GM18951 (cell line): ENCODE results near the gene NAA80.
"Not testable (repeated sequence)": the region's sequence is repeated elsewhere in the genome, so short reads cannot be mapped to it uniquely, and the experiment has no call there.

ENCODE experiments used
- POLR2A ChIP-seq: IDR thresholded peaks from 4 replicates; pipeline ENCODE4 v1.6.1; 2011; ENCODE audit warnings: mild to moderate bottlenecking; ENCODE audit not compliant: insufficient read length, insufficient read depth; ENCODE audit errors: extremely low read depth
- in situ Hi-C: fragments of 300-500 bp; cut with MboI; formaldehyde crosslinking; loops from one replicate; pipeline ENCODE4 v1.12.0; 2022; ENCODE audit warnings: low sequenced_read_pairs, mixed read lengths, inconsistent platforms; ENCODE audit not compliant: unreplicated experiment

NAA80 gene

DNA sequence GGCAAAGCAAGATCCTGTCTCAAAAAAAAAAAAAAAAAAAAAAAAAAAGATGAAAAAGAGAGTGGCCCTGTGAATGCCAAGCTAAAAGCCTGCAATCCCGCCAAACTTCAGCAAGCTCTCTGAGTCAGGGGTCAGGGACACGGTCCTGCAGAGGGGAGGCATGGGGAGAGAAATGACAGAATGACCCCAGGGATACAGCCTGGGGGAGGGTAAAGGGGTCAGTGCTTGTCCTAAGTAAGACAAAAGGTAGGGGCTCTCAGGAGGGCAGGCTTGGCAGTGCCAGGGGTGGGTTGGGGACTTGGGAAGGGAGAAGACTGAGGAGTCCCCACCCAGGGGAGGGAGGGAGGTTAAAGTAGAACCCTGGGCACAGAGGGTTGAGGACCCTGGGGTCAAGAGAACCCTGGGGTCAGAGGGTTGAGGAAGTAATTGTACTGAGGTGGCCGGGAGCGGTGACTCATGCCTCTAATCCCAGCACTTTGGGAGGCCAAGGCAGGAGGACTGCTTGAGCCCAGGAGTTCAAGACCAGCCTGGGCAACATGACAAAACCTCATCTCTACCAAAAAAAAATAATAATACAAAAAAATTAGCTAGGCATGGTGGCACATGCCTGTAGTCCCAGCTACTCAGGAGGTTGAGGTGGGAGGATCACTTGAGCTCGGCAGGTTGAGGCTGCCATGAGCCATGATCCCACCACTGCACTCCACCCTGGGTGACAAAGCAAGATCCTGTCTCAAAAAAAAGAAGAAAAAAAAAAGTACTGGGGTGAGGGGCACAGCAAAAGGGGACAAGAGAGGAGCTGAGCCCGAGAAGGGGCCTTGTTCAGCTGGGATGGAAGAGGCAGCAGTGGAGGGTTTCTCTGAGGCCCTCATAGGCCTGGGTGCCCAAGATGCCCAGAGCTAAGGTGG is 35.5 kb downstream of the NAA80 start:
- TF ChIP-seq POLR2A, result no peak
- in situ Hi-C loops, result no loop called here

DNA sequence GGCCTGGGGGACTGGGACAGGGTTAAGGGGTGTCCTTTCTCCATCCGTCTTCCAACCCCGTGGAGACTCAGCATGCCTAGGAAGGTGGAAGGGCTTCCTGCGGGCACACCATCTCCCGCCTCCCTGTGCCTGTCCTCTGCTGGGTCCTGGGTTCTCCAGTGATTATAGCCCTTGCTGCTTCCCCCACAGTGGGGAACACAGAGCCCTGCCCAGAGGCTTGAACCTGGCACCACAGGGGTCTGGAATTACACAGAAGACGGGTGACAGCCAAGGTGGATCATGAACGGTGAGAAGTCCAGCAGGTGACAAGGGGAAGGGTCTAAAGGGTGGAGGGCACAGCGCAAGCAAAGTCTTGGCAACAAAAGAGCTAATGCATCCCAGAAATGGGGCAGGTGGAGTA is 36.4 kb downstream of the NAA80 start:
- no peak for TF ChIP-seq POLR2A
- in situ Hi-C loops, result no loop called here

DNA sequence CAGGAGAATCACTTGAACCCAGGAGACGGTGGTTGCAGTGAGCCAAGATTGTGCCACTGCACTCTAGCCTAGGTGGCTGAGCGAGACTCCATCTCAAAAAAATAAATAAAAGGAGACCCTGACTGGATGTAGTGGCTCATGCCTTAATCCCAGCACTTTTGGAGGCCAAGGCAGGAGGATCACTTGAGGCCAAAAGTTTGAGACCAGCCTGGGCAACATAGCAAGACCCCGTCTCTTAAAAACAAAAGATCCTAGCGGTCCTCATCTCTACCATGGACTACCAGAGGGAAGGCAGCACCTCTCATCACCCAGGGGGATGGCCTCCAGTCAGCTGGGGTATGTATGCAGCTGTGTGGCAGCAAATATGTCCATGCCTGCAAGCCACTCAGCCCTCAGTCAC is 37.0 kb downstream of the NAA80 start:
- in situ Hi-C loops, result not testable (repeated sequence)

DNA sequence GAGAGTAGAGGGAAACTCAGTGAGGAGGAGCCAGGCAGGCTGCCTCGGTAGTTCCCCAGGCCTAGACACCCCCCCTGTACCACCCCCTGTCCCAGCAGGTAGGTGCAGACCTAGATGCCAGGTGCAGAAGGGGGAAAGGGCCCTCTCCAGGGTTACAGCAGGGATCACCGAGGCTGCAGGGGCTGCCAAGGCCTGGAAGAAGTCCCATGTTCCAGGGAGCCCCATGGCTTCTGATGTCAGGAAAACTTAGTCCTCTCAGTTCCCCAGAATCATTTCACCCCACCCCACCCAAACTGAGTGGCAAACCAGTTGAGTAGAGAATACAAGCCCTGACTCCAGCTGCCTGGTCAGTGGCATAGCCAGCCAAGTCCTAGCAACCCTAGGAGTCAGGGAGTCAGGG is 37.7 kb downstream of the NAA80 start:
- in situ Hi-C loops, result no loop called here
- no peak for TF ChIP-seq POLR2A

DNA sequence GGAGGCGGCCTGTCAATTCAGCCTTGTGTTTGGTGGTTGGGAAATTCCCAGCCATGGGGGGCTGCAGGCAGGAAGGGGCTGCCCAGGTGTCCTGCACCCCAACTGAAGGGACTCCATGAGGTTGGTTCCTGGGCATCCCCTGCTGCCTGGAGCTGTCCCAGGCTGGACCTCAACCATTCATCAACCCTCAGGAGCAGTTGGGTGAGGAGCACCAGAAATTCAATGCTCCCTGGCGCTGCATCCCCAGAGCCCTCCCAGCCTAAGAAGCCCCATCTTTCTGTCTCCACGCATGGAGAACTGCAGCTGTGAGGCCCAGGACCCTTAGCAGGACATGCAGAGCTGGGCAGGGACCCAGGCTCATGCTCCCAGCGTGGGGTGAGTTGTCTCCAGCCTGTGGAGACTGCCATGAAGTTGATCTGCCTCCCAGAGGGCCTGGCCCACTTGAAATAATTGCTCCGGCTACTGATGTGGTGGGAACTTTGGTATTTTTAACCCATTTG is 38.2 kb downstream of the NAA80 start:
- in situ Hi-C loops, result no loop called here
- no peak for TF ChIP-seq POLR2A

DNA sequence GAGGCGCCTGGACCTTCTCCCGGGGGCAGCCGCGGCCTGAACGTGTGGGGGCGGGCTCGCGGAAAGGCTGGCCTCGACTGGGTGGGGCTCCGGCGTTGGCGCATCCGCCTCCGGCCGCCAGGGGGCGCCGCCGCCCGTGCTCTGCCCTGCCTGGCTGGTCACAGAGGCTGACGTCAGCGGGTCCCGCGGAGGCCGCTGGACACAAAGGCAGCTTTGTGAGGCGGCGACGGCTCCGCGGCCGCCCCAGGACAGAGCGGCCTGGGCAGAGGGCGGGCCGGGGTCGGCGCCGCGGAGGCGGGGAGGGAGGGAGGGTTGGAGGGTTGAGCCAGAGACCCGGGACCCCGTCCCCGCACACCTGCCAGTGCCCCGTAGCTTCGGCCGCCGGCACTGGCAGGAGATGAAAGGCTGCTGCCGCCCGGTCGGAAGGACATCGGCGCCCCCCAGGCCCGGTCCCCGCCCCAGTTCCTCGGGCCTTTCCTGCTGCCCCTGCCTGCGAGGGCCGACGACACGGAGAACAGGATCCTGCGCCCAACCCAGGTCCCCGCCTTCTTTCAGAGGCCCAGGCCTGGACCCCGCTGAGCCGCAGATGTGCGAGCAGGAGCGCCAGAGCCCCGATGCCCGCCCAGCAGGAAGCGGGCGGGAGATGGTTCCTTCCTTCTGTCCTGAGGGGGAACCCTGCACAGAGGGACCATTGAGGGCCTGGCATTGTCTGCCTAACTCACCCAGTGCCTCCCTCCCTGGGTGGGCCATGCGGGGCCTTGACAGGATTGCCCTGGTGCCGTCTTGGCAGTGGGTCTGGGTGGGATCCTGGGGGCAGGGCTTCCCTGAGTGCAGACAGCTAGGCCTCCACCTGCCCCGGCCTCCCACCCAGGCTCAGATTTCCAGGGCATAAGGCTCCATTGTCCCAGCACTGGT is 38.9 kb downstream of the NAA80 start:
- TF ChIP-seq POLR2A, result peak; percentile 53
- in situ Hi-C loops, result no loop called here

DNA sequence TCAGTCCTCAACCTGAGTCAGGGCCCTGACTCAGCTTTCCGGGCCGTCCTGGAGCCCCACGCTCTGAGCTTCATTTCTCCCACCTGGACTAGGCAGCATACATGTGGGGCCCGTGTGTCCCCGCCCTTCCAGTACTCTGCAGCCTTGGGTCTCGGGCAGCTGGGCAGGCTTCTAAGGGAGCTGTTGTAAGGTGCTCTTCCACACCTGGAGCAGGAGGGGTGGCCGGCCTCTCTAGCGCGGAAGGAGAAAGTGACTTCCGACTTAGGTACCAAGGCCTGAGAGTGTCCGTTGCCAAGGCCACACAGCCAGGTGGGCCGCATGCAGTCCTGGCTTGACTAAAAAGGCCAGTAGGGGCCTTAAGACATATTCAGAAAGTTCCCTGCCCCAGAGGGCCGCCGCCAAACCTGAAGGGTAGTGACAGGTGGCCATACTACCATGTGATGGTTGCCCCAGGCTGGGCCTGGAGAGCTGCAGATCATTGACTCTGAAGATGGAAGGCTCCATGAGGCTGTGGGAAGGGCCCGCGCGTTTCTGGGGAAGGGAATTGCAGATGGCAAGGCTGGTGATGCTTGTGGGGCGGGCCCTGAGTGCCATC is 39.7 kb downstream of the NAA80 start:
- no peak for TF ChIP-seq POLR2A
- in situ Hi-C loops, result no loop called here

DNA sequence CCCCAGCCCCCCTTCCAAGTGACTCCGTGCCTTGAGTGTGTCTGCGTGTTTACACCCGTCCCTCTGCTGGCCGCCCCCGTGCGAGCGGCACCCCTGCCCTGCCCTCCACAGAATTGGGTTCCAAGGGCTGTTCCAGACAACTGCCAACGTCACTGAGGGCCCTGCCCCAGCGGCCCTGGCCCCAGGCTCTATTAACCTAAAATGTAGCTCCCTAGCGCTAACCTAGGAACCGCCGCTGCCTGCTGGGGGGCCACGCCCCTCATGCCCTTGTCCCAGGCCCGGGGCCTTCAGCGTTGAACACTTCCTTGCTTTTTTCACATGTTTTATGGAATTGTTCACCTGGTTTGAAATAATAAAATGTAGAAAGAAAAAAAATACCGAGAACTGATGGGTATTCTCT is 40.2 kb downstream of the NAA80 start:
- TF ChIP-seq POLR2A, result no peak
- in situ Hi-C loops, result no loop called here

DNA sequence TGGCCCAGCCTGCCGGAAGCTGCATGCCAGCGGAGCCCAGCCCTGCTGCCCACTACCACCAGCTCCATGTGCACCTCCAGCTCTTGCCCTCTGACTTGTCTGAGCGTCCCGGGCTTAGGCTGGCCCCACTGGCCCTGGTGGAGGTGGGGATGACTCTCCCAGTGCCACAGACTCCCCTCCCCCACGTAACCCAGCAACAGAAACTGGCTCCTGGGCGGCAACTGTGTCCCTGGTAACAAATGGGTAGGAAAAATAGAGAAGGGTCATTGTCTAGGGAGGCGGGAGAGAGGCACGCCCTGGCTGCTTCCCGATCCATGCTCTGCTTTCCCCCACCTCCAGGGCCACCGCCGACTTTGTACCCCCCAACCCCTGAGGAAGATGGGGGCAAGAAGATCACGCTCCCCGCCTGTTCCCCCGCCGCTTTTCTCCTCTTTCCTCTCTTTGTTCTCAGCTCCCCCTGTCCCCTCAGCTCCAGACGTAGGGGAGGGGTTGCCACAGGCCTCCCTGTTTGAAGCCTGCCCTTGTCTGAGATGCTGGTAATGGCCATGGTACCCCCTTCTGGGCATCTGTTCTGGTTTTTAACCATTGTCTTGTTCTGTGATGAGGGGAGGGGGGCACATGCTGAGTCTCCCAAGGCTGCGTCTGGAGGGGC is 41.0 kb downstream of the NAA80 start:
- in situ Hi-C loops, result no loop called here
- no peak for TF ChIP-seq POLR2A

DNA sequence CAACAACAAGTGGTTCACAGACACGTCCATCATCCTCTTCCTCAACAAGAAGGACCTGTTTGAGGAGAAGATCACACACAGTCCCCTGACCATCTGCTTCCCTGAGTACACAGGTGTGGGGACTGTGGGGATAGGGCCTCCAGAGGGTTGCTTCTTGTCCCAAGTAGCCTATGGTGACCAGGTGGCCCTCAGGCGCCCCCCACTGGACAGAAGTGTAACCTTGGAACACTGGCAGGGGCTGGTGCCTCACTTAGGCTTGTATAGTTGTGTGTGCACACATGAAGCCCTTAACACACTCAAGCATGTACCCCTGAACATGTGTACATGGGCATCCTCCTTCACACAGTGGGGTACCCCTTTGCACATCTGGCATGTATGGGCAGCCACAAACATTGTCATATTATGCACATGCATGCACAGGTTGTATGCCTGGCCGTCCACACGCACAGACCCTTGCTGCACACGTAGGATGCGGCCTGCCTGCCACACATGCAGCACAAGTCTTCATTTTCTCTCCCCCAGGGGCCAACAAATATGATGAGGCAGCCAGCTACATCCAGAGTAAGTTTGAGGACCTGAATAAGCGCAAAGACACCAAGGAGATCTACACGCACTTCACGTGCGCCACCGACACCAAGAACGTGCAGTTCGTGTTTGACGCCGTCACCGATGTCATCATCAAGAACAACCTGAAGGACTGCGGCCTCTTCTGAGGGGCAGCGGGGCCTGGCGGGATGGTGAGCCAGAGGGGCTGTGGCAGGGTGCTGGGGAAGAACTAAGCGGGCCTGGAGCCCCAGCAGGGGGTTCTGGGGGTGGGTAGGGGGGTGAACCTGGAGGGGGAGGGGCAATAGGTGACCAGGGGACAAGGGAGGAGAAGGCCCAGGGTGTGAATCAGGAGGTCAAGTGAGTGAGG is 42.0 kb downstream of the NAA80 start:
- no peak for TF ChIP-seq POLR2A
- in situ Hi-C loops, result no loop called here

DNA sequence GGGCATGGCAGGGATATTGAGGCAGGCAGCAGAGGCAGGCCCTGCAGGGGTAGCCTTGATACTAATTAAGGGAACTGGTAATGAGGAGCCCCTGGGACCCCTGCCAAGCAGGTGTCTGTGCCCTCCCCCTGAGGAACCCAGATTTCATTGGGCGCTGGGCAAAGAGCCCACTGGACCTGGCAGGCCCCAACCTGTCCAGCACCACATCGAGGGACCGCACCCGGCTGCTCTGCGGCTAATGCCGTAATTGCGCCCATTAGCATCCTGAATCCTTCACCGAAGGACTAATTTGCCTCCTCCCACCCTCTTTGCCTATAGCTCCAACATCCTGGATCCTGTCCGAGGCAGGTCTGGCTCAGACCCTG is 44.0 kb downstream of the NAA80 start:
- in situ Hi-C loops, result no loop called here
- TF ChIP-seq POLR2A, result no peak
